Left colon (tissue), 2 donors: ENCODE measurements around the gene PRR7. TPM values are rescaled to one million over a fixed set of nuclear protein-coding genes. Genes with fewer than 3 reads are reported as not detected.
A peak's percentile ranks its signal among the peaks of the same experiment; 100 is the strongest.
"Not testable (repeated sequence)": the region's sequence is repeated elsewhere in the genome, so short reads cannot be mapped to it uniquely, and the experiment has no call there.

Experiments
- ATAC-seq: fragments of 200-7000 bp; cut with Tn5 transposase; one replicate; pipeline ENCODE4 v1.9.1; 2020; ENCODE audit warnings: mild to moderate bottlenecking, moderate library complexity
- DNase-seq, 2 donors: peaks; one replicate each; pipeline ENCODE4 v3.0.0-alpha.2; 2020
- intact Hi-C, 2 donors: fragments of 100-400 bp; cut with DNase I in 1 of 2; cut with micrococcal nuclease in 1 of 2; formaldehyde crosslinking; loops; one replicate each; pipeline versions ENCODE4 v1.11.2 to v1.14.0; 2022; cut with DNase I, micrococcal nuclease
- long read RNA-seq: library from polyadenylated mRNA; unstranded; transcript quantifications from one replicate; pipeline ENCODE4 v2.0.0, GENCODE V29; 2021
- total RNA-seq, 2 donors: library from RNA; stranded (reverse); fragmentation: NEBNext Ultra II Directional; extraction: Animal tissue kit (Norgen Biotek cat#: 25700); gene quantifications; one replicate each; pipeline ENCODE4 v1.2.1, GENCODE V29; 2021
- donor health status: DM: no; HTN: no; CAD: no.
- donor health status: DM: yes; HTN: yes; CAD: no.

Gene PRR7
- 1 to 10 TPM; 1.6 to 2.2 TPM for total RNA-seq
- long read RNA-seq, partial matches to known transcripts: 1 of 1 reads
- long read RNA-seq, other reads (novel, unspliced or antisense): 0 of 1 reads

GRCh38 chr5:177446200-177447065 is at the start of gene PRR7:
PRR7 (plus strand) TSS chr5:177446814; CDS start chr5:177455068, 8,254 bp downstream.
- intact Hi-C loops: no loop called here
- ATAC-seq: peak; percentile 69

DNA sequence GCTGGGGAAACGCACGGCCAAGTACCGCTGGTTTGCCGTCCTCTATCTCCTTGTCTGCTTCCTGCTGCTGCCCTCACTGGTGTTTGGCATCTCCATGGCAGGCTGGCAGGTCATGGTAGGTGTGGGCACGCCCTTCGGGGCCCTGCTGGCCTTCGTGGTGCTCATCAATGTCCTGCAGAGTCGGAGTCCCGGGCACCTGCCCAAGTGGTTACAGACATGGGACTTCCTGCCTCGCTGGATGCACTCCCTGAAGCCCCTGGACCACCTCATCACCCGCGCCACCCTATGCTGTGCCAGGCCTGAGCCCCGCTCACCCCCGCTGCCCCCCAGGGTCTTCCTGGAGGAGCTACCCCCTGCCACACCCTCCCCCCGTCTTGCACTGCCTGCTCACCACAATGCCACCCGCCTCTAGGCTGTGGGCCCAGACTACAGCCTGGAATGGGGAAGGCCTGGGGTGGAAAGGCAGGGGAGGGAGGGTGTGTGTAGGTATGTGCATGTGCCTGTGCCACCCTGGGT is 48.7 kb upstream of the PRR7 start:
- intact Hi-C loops: no loop called here
- ATAC-seq: no peak
- DNase-seq: no peak

More at GRCh38 chr5:177446200-177447065, at the start of gene PRR7:
- DNase-seq: peak; percentile 49 to 74

- ATAC-seq: peak; percentile 44
- DNase-seq: peak; percentile 82 to 86
- intact Hi-C loops: loop anchor here in 1 of 2 donors (5.0 kb wide), 1 partner anchor 52 kb away; no protein-coding TSS in a partner anchor
Measured at GRCh38 chr5:177399997-177400868, 46.4 kb upstream of the PRR7 start, which contains the start of gene PFN3. PFN3 (minus strand) TSS chr5:177400661; CDS start chr5:177400576, 85 bp downstream.

GRCh38 chr5:177402271-177403043 is 44.2 kb upstream of the PRR7 start:
- intact Hi-C loops: loop anchor here in 1 of 2 donors (5.0 kb wide), 1 partner anchor 50 kb away; no protein-coding TSS in a partner anchor
- peak; percentile 66 for ATAC-seq
- DNase-seq: peak; percentile 87 to 88

- intact Hi-C loops: loop anchor here in 1 of 2 donors (5.0 kb wide), 1 partner anchor 49 kb away; no protein-coding TSS in a partner anchor
- DNase-seq (peak; percentile 55 to 64), ATAC-seq (peak; percentile 31)
Measured at GRCh38 chr5:177403102-177403791, 43.4 kb upstream of the PRR7 start.

DNA sequence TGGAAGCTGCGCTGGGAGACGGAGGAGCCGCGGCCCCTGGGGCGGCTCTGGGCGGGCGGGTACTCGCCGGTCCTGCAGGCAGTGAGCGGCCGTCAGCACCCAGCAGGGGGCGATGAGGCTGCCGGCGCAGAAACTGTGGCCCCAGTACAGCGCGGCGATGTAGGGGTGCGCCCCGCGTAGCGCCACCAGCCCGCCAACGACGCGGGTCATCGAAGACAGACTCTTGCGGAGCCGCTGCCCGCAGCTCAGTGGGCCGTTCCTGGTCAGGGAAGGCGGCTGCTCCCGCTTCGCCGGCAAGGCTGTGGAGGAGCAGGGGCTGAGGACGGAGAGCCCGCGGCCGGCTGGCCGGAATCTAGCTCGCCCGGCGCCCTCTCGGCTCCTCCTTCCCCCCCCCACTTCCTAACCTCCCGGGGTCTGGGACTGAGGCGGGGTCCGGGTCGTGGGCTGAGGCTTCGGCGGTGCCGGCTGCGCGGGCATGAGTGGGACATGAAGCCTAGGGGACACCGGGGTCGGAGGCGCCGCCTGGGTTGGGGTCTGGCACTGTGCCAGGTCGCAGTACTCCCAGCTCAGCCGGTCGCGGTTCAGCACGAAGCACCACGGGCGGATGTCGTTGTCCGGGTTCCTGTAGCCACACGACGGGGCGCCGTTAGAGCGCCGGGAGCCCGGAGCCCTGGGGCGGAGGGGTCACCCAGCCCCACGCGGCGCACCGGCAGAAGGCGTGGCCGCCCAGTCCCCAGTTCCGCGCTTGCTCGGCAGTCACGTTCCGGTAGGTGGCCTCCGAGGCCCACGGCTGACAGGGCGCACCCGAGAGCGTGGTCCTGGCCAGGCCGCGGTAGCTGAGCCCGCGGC is 42.6 kb upstream of the PRR7 start:
- DNase-seq (peak; percentile 88 to 90), ATAC-seq (peak; percentile 73)
- intact Hi-C loops: loop anchor here in 1 of 2 donors (5.0 kb wide), 1 partner anchor 48 kb away; no protein-coding TSS in a partner anchor

DNA sequence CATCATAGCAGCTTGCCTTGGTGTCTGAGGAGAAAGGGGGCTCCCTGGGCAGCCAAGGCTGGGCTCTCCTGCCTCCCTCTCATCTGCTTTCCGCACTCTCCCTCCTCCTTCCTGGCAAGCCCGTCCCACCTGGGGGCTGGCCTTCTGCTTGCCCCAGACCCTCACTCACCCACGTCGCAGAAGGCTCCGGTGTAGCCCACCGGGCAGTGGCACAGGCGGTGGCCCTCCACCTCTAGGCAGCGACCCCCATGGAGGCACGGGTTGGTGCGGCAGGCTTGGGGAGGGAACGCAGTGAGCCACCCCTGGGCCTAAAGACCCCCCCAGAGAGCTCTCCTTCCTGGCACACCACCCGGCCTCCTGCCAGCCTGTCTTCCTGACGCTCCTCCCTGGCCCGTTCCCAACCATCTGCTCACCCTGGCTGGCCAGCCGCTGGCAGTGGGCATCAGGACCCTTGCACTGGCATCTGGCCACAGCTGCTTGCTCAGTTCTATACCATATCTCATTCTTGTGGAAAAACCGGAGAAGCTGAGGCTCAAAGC is 41.9 kb upstream of the PRR7 start:
- ATAC-seq (no peak), DNase-seq (peak in 1 of 2 donors; percentile 29)
- intact Hi-C loops: loop anchor here in 1 of 2 donors (5.0 kb wide), 1 partner anchor 48 kb away; no protein-coding TSS in a partner anchor

GRCh38 chr5:177405312-177405711 is 41.3 kb upstream of the PRR7 start:
- intact Hi-C loops: no loop called here
- ATAC-seq (no peak), DNase-seq (no peak)

DNA sequence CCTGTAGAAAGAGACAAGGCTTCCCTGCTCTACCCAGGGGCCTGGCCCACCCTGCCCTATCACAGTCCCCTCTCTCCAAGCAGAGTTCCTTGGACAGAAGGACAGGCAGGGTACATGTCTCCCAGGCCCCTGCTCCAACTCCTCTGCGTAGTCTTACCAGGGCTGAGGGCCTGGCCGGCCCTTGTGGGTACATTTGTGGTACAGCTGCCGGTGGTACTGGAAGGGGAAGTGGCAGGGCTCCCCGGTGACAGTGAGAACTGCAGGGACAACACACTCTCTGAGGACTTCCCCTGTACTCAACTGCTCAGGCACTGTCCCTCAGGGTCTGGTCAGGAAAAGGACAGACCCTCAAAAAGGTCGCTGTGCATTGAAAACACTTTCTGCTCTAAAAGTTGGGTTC is 40.8 kb upstream of the PRR7 start:
- DNase-seq (peak; percentile 45 to 52), ATAC-seq (no peak)
- intact Hi-C loops: no loop called here

- intact Hi-C loops: no loop called here
- DNase-seq (no peak), ATAC-seq (no peak)
Measured at GRCh38 chr5:177409043-177409801, 37.4 kb upstream of the PRR7 start, which contains the start of gene F12. F12 (minus strand) TSS chr5:177409564; CDS start chr5:177409527, 37 bp downstream.

DNA sequence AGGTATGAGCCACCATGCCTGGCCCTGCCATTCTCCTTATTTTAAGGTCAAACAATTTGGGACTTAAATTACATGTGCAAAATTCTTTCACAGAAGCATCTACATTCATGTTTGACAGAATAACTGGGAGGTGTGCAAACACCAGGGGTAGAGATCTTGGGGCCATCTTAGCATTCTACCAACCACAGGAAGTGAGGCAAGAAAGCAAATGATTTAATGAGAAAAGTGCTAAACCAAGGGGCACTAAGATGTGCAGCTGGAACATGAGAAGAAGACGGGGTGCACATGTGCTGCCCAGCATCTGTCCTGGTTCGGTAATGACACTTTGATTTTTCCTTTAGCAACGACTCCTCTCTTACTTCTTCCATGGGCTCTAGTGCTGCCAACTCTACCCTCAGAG is 36.0 kb upstream of the PRR7 start:
- no peak for DNase-seq
- ATAC-seq: no peak
- intact Hi-C loops: no loop called here

DNA sequence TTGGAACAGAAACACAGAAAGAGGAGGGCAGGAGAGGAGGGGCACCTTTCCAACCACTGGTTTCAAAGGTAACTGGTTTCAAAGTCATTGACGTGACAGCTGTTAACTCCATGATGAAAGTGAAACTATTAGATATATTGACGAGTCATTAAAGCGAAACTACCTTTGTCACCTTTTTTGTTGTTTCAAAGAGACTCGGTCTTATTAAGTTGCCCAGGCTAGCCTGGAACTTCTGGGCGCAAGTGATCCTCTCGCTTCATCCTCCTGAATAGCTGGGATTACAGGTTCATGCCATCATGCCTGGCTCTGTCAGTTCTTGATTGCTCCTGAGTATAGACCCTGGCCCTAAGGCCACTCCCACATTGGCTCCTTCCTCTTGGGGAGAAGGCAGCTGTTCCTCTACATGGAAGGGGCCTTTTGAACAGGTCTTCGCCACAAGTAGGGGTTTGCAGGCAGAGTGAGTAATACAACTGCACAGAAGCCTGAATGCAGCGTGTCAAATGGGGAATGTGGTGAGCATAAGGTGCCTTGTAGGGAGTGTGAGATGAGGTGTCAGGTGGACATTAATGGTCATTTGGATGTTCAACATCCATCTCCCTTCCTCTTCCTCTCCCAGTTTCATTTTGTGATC is 33.9 kb upstream of the PRR7 start:
- intact Hi-C loops: no loop called here
- ATAC-seq (no peak), DNase-seq (no peak)

DNA sequence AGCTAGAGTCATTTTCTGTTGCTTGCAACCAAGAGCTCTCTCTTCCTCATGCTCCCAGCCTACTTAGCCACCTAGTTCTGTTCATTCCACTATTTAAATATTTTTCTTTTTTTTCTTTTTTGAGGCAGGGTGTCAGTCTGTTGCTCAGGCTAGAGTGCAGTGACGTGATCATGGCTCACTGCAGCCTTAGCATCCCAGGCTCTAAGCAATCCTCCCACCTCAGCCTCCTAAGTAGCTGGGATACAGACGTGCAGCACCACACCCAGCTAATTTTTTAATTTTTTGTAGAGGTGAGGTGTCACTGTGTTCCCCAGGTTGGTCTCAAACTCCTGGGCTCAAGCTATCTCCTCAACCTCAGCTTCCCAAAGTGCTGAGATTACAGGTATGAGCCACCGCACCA is 32.1 kb upstream of the PRR7 start:
- DNase-seq: no peak
- no peak for ATAC-seq
- intact Hi-C loops: no loop called here

- DNase-seq, intact Hi-C loops, ATAC-seq: not testable (repeated sequence)
Measured at GRCh38 chr5:177417081-177417480, 29.5 kb upstream of the PRR7 start.

DNA sequence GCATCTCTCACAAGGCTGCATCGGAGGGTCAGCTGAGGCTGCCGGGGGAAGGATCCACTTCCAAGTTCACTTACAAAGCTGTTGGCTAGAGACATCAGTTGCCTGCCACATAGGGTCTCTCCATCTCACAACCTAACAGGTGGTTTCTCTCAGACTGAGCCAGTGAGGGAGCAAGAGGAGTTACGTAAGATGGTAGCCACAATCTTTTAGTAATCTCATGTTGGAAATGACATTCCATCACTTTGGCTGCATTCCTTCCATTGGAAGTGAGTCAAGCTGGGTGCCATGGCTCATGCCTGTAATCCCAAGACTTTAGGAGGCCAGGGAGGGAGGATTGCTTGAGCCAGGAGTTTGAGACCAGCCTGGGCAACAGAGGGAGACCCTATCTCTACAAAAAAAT is 27.6 kb upstream of the PRR7 start:
- no peak for DNase-seq
- ATAC-seq: no peak
- intact Hi-C loops: no loop called here
